ENCODE measurements around the gene HES5. TPM values are rescaled to one million over a fixed set of nuclear protein-coding genes. Genes with fewer than 3 reads are reported as not detected.

Gene HES5
- polyA plus RNA-seq, 1 donor from 2014 or later = not detected

- Mint-ChIP-seq H3K27ac (peak overlapping the region in 1 of 3 donors; percentile 47), H3K4me1 (peaks cover 13 to 24% (median 14%) of the 10 kb centered on the region in 3 donors), H3K9me3 (no peaks in the 10 kb centered on the region), H3K27me3 (no peaks in the 10 kb centered on the region), H3K4me3 (peak overlapping the region in 1 of 4 donors; percentile 94), H3K36me3 (no peaks in the 10 kb centered on the region)
Measured at GRCh38 chr1:2523191-2523890, 6.7 kb downstream of the HES5 start.

- H3K36me3 Mint-ChIP-seq = no peaks in the 10 kb centered on the region
- no peaks in the 10 kb centered on the region for H3K27me3 Mint-ChIP-seq
- H3K4me1 Mint-ChIP-seq = peaks cover 13 to 24% (median 14%) of the 10 kb centered on the region in 3 donors
- peak overlapping the region in 1 of 3 donors; percentile 6 for H3K27ac Mint-ChIP-seq
- H3K4me3 Mint-ChIP-seq = peak overlapping the region in 2 of 4 donors; percentile 15 to 94
- H3K9me3 Mint-ChIP-seq = no peaks in the 10 kb centered on the region
Measured at GRCh38 chr1:2522230-2522629, 7.8 kb downstream of the HES5 start.

GRCh38 chr1:2520806-2521205 lies 9.3 kb downstream of the HES5 start:
- Mint-ChIP-seq H3K36me3 (no peaks in the 10 kb centered on the region), H3K9me3 (no peaks in the 10 kb centered on the region), H3K4me3 (no peak overlapping the region), H3K27me3 (no peaks in the 10 kb centered on the region), H3K27ac (no peak overlapping the region), H3K4me1 (peaks cover 11 to 20% (median 14%) of the 10 kb centered on the region in 3 donors)

- H3K27ac Mint-ChIP-seq = no peak overlapping the region
- H3K27me3 Mint-ChIP-seq = no peaks in the 10 kb centered on the region
- H3K36me3 Mint-ChIP-seq = no peaks in the 10 kb centered on the region
- H3K4me1 Mint-ChIP-seq = peaks cover 10 to 18% (median 14%) of the 10 kb centered on the region in 3 donors
- H3K9me3 Mint-ChIP-seq = no peaks in the 10 kb centered on the region
- no peak overlapping the region for H3K4me3 Mint-ChIP-seq
Measured at GRCh38 chr1:2520206-2520605, 9.9 kb downstream of the HES5 start.

- no peak overlapping the region for H3K4me3 Mint-ChIP-seq
- H3K36me3 Mint-ChIP-seq = no peaks in the 10 kb centered on the region
- no peak overlapping the region for H3K27ac Mint-ChIP-seq
- no peaks in the 10 kb centered on the region for H3K9me3 Mint-ChIP-seq
- H3K27me3 Mint-ChIP-seq = no peaks in the 10 kb centered on the region
- peaks cover 6 to 14% (median 9%) of the 10 kb centered on the region in 3 donors for H3K4me1 Mint-ChIP-seq
Measured at GRCh38 chr1:2519729-2520128, 10.3 kb downstream of the HES5 start.

- H3K36me3 Mint-ChIP-seq = no peaks in the 10 kb centered on the region
- H3K9me3 Mint-ChIP-seq = no peaks in the 10 kb centered on the region
- peaks cover 0 to 10% (median 4%) of the 10 kb centered on the region in 3 donors for H3K4me1 Mint-ChIP-seq
- no peak overlapping the region for H3K4me3 Mint-ChIP-seq
- H3K27me3 Mint-ChIP-seq = no peaks in the 10 kb centered on the region
- H3K27ac Mint-ChIP-seq = no peak overlapping the region
Measured at GRCh38 chr1:2519029-2519685, 10.9 kb downstream of the HES5 start.

- no peak overlapping the region for H3K27ac Mint-ChIP-seq
- no peak overlapping the region for H3K4me3 Mint-ChIP-seq
- H3K4me1 Mint-ChIP-seq = peaks cover 0 to 6% (median 0%) of the 10 kb centered on the region in 3 donors
- H3K36me3 Mint-ChIP-seq = no peaks in the 10 kb centered on the region
- no peaks in the 10 kb centered on the region for H3K27me3 Mint-ChIP-seq
- H3K9me3 Mint-ChIP-seq = no peaks in the 10 kb centered on the region
Measured at GRCh38 chr1:2518528-2518927, 11.5 kb downstream of the HES5 start.

GRCh38 chr1:2517966-2518365 lies 12.1 kb downstream of the HES5 start:
- H3K27ac Mint-ChIP-seq = no peak overlapping the region
- no peaks in the 10 kb centered on the region for H3K9me3 Mint-ChIP-seq
- no peaks in the 10 kb centered on the region for H3K27me3 Mint-ChIP-seq
- no peaks in the 10 kb centered on the region for H3K36me3 Mint-ChIP-seq
- H3K4me3 Mint-ChIP-seq = no peak overlapping the region
- H3K4me1 Mint-ChIP-seq = peaks cover 0 to 4% (median 0%) of the 10 kb centered on the region in 3 donors

- no peaks in the 10 kb centered on the region for H3K27me3 Mint-ChIP-seq
- no peaks in the 10 kb centered on the region for H3K4me1 Mint-ChIP-seq
- no peak overlapping the region for H3K4me3 Mint-ChIP-seq
- H3K9me3 Mint-ChIP-seq = no peaks in the 10 kb centered on the region
- no peaks in the 10 kb centered on the region for H3K36me3 Mint-ChIP-seq
- no peak overlapping the region for H3K27ac Mint-ChIP-seq
Measured at GRCh38 chr1:2516946-2517345, 13.1 kb downstream of the HES5 start.

GRCh38 chr1:2516124-2516523 lies 13.9 kb downstream of the HES5 start:
- Mint-ChIP-seq H3K4me1 (no peaks in the 10 kb centered on the region), H3K4me3 (no peak overlapping the region), H3K27me3 (no peaks in the 10 kb centered on the region), H3K9me3 (no peaks in the 10 kb centered on the region), H3K36me3 (no peaks in the 10 kb centered on the region), H3K27ac (no peak overlapping the region)

GRCh38 chr1:2515763-2516080 lies 14.3 kb downstream of the HES5 start:
- Mint-ChIP-seq H3K27ac (no peak overlapping the region), H3K9me3 (no peaks in the 10 kb centered on the region), H3K36me3 (no peaks in the 10 kb centered on the region), H3K27me3 (no peaks in the 10 kb centered on the region), H3K4me1 (no peaks in the 10 kb centered on the region), H3K4me3 (no peak overlapping the region)

GRCh38 chr1:2514863-2515762 lies 14.9 kb downstream of the HES5 start:
- Mint-ChIP-seq H3K27ac (no peak overlapping the region), H3K27me3 (no peaks in the 10 kb centered on the region), H3K4me3 (no peak overlapping the region), H3K36me3 (no peaks in the 10 kb centered on the region), H3K4me1 (no peaks in the 10 kb centered on the region), H3K9me3 (no peaks in the 10 kb centered on the region)

GRCh38 chr1:2513939-2514652 lies 16.0 kb downstream of the HES5 start:
- Mint-ChIP-seq H3K27ac (no peak overlapping the region), H3K4me1 (no peaks in the 10 kb centered on the region), H3K27me3 (no peaks in the 10 kb centered on the region), H3K4me3 (no peak overlapping the region), H3K9me3 (no peaks in the 10 kb centered on the region), H3K36me3 (no peaks in the 10 kb centered on the region)

- Mint-ChIP-seq H3K9me3 (no peaks in the 10 kb centered on the region), H3K4me1 (no peaks in the 10 kb centered on the region), H3K4me3 (no peak overlapping the region), H3K27ac (no peak overlapping the region), H3K36me3 (no peaks in the 10 kb centered on the region), H3K27me3 (no peaks in the 10 kb centered on the region)
Measured at GRCh38 chr1:2512862-2513421, 17.1 kb downstream of the HES5 start.
